ENCODE data around the gene PTPN14.

The PTPN14 gene

GRCh38 chr1:214504330-214504729, 47.1 kb downstream of the PTPN14 start:
- ATAC-seq: no peak

GRCh38 chr1:214503553-214503952, 47.8 kb downstream of the PTPN14 start:
- no peak for ATAC-seq
- no peak for TF ChIP-seq BACH2 (CRISPR knock-in tag; IDR thresholded peaks at IDR 0.05; ENCODE audit: borderline replicate concordance)
- no peak for TF ChIP-seq CREB5 (CRISPR knock-in tag; IDR thresholded peaks at IDR 0.05; ENCODE audit: low read depth)

More at GRCh38 chr1:214504330-214504729, 47.1 kb downstream of the PTPN14 start:
- TF ChIP-seq CSDC2 (CRISPR knock-in tag; IDR thresholded peaks at IDR 0.05) (no peak), GLIS3 (CRISPR knock-in tag; IDR thresholded peaks at IDR 0.05) (no peak), ZFP30 (CRISPR knock-in tag; IDR thresholded peaks at IDR 0.05) (no peak), ZNF565 (CRISPR knock-in tag; conservative IDR thresholded peaks at IDR 0.05; ENCODE audit: low read depth) (no peak), PATZ1 (CRISPR knock-in tag; IDR thresholded peaks at IDR 0.05; ENCODE audit: borderline replicate concordance) (no peak), ZNF70 (CRISPR knock-in tag; IDR thresholded peaks at IDR 0.05) (no peak), RARB (CRISPR knock-in tag; IDR thresholded peaks at IDR 0.05) (no peak), PPARA (CRISPR knock-in tag; IDR thresholded peaks at IDR 0.05; ENCODE audit: borderline replicate concordance) (no peak), CSRNP3 (CRISPR knock-in tag; IDR thresholded peaks at IDR 0.05) (no peak), ZFP3 (CRISPR knock-in tag; IDR thresholded peaks at IDR 0.05) (no peak), TOX (CRISPR knock-in tag; IDR thresholded peaks at IDR 0.05; ENCODE audit: borderline replicate concordance) (no peak), TCF4 (CRISPR knock-in tag; IDR thresholded peaks at IDR 0.05; ENCODE audit: borderline replicate concordance) (no peak), SNAI2 (CRISPR knock-in tag; IDR thresholded peaks at IDR 0.05) (no peak)

GRCh38 chr1:214500340-214501055, 50.9 kb downstream of the PTPN14 start:
- no peak for TF ChIP-seq CSRNP3 (CRISPR knock-in tag; IDR thresholded peaks at IDR 0.05)
- no peak for TF ChIP-seq ESRRG (CRISPR knock-in tag; IDR thresholded peaks at IDR 0.05)
- no peak for TF ChIP-seq ARNTL (CRISPR knock-in tag; IDR thresholded peaks at IDR 0.05; ENCODE audit: borderline replicate concordance, low read depth)
- no peak for TF ChIP-seq ZFP3 (CRISPR knock-in tag; IDR thresholded peaks at IDR 0.05)
- no peak for TF ChIP-seq ZNF8 (CRISPR knock-in tag; IDR thresholded peaks at IDR 0.05)
- ATAC-seq: no peak; the same call in 2 of the 3 replicates

- no peak for TF ChIP-seq BACH2 (CRISPR knock-in tag; IDR thresholded peaks at IDR 0.05; ENCODE audit: borderline replicate concordance)
- no peak for TF ChIP-seq CSRNP3 (CRISPR knock-in tag; IDR thresholded peaks at IDR 0.05)
- no peak for TF ChIP-seq RARB (CRISPR knock-in tag; IDR thresholded peaks at IDR 0.05)
- no peak for TF ChIP-seq TCF4 (CRISPR knock-in tag; IDR thresholded peaks at IDR 0.05; ENCODE audit: borderline replicate concordance)
- TF ChIP-seq CSDC2 (CRISPR knock-in tag; IDR thresholded peaks at IDR 0.05): no peak
- TF ChIP-seq ZFP30 (CRISPR knock-in tag; IDR thresholded peaks at IDR 0.05): no peak
- TF ChIP-seq ZNF565 (CRISPR knock-in tag; conservative IDR thresholded peaks at IDR 0.05; ENCODE audit: low read depth): no peak
- no peak for TF ChIP-seq ARNTL (CRISPR knock-in tag; IDR thresholded peaks at IDR 0.05; ENCODE audit: borderline replicate concordance, low read depth)
- TF ChIP-seq ZNF8 (CRISPR knock-in tag; IDR thresholded peaks at IDR 0.05): no peak
- no peak for TF ChIP-seq CREB5 (CRISPR knock-in tag; IDR thresholded peaks at IDR 0.05; ENCODE audit: low read depth)
- no peak for TF ChIP-seq ESRRG (CRISPR knock-in tag; IDR thresholded peaks at IDR 0.05)
- no peak for TF ChIP-seq GLIS3 (CRISPR knock-in tag; IDR thresholded peaks at IDR 0.05)
- no peak for TF ChIP-seq PATZ1 (CRISPR knock-in tag; IDR thresholded peaks at IDR 0.05; ENCODE audit: borderline replicate concordance)
- TF ChIP-seq PPARA (CRISPR knock-in tag; IDR thresholded peaks at IDR 0.05; ENCODE audit: borderline replicate concordance): no peak
- TF ChIP-seq SNAI2 (CRISPR knock-in tag; IDR thresholded peaks at IDR 0.05): no peak
- TF ChIP-seq OSR1 (CRISPR knock-in tag; IDR thresholded peaks at IDR 0.05): no peak
- no peak for TF ChIP-seq POU6F1 (CRISPR knock-in tag; IDR thresholded peaks at IDR 0.05; ENCODE audit: borderline replicate concordance, low read depth)
- ATAC-seq: no peak
Observed at GRCh38 chr1:214499732-214500131, 51.7 kb downstream of the PTPN14 start.

Measured in SK-N-SH treated with all-trans-retinoic acid at 6 μM for 48 hours (cell line).